Spleen (tissue), 7 donors: Measurements from ENCODE around the gene GAB1.

Experiments used
- POLR2A ChIP-seq, 3 donors: fragments of 450-650 bp; IDR thresholded peaks; one replicate each; pipeline ENCODE4 v1.5.1; 2017; ENCODE audit warnings: antibody characterized with exemption in 3 of 3, mild to moderate bottlenecking in 1 of 3
- POLR2AphosphoS5 ChIP-seq, 3 donors: sonication (generic); formaldehyde crosslinking; IDR thresholded peaks; one replicate each; pipeline ENCODE4 v1.5.1; 2017; ENCODE audit warnings: antibody characterized with exemption in 3 of 3
- TF ChIP-seq, protein P1 (sequence below), 11 experiments: fragments of 200-600 bp in 7 of 11; fragments of 450-650 bp in 4 of 11; sonication (generic) in 4 of 11; IDR thresholded peaks in 8 of 11; conservative IDR thresholded peaks in 3 of 11; 1 replicate in 7 of 11; 2 replicates in 4 of 11; pipeline versions ENCODE4 v1.4.0 to v1.8.0; 2016 to 2021; ENCODE audit warnings: antibody characterized with exemption in 11 of 11, inconsistent platforms in 4 of 11, mild to moderate bottlenecking in 1 of 11
- donor health status: DM: no; HTN: no; CAD: no; lungs with moderate emphysema.
- donor health status: DM: no; HTN: no; CAD: no.
- donor health status: DM: no; HTN: no; CAD: no.

GRCh38 chr4:143405075-143405730 is 68.5 kb downstream of the GAB1 start:
- TF ChIP-seq, protein P1, sequence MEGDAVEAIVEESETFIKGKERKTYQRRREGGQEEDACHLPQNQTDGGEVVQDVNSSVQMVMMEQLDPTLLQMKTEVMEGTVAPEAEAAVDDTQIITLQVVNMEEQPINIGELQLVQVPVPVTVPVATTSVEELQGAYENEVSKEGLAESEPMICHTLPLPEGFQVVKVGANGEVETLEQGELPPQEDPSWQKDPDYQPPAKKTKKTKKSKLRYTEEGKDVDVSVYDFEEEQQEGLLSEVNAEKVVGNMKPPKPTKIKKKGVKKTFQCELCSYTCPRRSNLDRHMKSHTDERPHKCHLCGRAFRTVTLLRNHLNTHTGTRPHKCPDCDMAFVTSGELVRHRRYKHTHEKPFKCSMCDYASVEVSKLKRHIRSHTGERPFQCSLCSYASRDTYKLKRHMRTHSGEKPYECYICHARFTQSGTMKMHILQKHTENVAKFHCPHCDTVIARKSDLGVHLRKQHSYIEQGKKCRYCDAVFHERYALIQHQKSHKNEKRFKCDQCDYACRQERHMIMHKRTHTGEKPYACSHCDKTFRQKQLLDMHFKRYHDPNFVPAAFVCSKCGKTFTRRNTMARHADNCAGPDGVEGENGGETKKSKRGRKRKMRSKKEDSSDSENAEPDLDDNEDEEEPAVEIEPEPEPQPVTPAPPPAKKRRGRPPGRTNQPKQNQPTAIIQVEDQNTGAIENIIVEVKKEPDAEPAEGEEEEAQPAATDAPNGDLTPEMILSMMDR (IDR thresholded peaks at IDR 0.05 in 8 of 11, conservative IDR thresholded peaks at IDR 0.05 in 3 of 11): no peak
- TF ChIP-seq POLR2AphosphoS5 (IDR thresholded peaks at IDR 0.05) (no peak), POLR2A (IDR thresholded peaks at IDR 0.05) (no peak)
